ENCODE results near the gene OR4X1. TPM values are rescaled to one million over a fixed set of nuclear protein-coding genes. Genes with fewer than 3 reads are reported as not detected.
A peak's percentile ranks its signal among the peaks of the same experiment; 100 is the strongest.

The OR4X1 gene
- total and polyA plus RNA-seq, 10 of the 15 experiments (the other 5 are each of a cell fraction or from before 2014, with no cell fraction given) = not detected

DNA sequence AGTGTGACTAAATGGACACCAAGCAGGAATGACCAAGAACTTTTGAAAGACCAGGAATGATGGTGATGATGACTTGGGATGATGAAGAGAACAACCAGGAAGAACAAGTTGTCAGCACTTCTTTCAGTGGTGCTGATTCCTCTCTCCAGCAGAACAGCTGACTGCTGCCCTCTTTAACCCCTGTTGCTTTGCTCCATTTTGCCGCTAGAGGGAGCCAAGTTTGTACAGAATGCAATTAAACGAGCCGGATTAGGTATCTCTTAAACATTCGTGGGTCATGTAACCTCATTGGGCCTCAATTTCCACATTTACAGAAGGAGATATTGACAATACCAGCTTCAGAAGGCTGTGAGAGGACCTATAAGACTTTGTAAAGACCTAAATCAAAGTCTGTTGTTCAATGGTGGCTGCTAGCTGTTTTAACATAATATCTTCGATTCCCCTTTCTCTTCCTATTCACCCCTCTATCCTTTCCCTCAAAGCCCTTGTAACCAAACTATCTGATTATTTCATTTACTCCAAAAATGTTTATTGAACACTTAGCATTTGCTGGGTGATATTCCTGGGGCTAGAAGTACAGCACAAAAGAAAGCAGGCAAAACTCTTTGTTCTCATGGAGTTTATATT, 44.2 kb downstream of the OR4X1 start:
- Histone ChIP-seq H3K9ac (ENCODE audit: control insufficient read depth, insufficient read depth, low read length) (no peak overlapping the region), H2AFZ (ENCODE audit: control insufficient read depth, low read depth, low read length) (no peak overlapping the region), H3K79me2 (ENCODE audit: control insufficient read depth, insufficient read depth, low read length) (no peaks in the 10 kb centered on the region), H3K36me3 (ENCODE audit: control insufficient read depth in 2 of 2, insufficient read depth in 2 of 2, low read length in 1 of 2) (no peaks in the 10 kb centered on the region), H3K4me1 (ENCODE audit: control insufficient read depth, insufficient read depth, low read length) (no peaks in the 10 kb centered on the region), H3K9me3 (replicated peaks; ENCODE audit: control insufficient read depth, insufficient read depth, low read length) (no peaks in the 10 kb centered on the region), H3K4me3 (no peak overlapping the region), H4K20me1 (ENCODE audit: control insufficient read depth, insufficient read depth) (no peaks in the 10 kb centered on the region), H3K4me2 (ENCODE audit: control insufficient read depth, insufficient read depth) (no peak overlapping the region), H3K27ac (ENCODE audit: control insufficient read depth, insufficient read depth) (no peak overlapping the region), H3K27me3 (replicated peaks in 1 of 2; ENCODE audit: control insufficient read depth in 2 of 2, insufficient read depth in 2 of 2, low read length in 1 of 2) (no peaks in the 10 kb centered on the region)
- peak; percentile 83 for FAIRE-seq
- DNase-seq (ENCODE audit: low read depth, low spot score) = no peak
- no TSS peak for BruUV-seq (replicated peaks)
- 23% methylated on average over 5 of the region's 5 CpGs for WGBS (ENCODE audit: insufficient coverage, insufficient replicate concordance, low lambda C conversion rate, missing lambda C conversion rate)
- in situ Hi-C loops (cut with MboI) = loop anchor here (10.0 to 25.0 kb wide), 2 partner anchors 371 to 1217 kb away; no protein-coding TSS in a partner anchor
- ChIA-PET SMC1A (ENCODE audit: uncharacterized antibody, unreplicated experiment) (interaction anchor here (0.7 to 1.6 kb wide), 2 partner anchors 191 to 1687 kb away, joined by 3 to 4 read pairs; no protein-coding TSS in a partner anchor), POLR2A (no interaction called here), CTCF (interaction anchor here (0.6 to 2.3 kb wide), 12 partner anchors 9 to 1688 kb away, joined by 3 to 21 read pairs (median 3); no protein-coding TSS in a partner anchor), RAD21 (ENCODE audit: unreplicated experiment) (interaction anchor here (0.9 to 1.7 kb wide), 4 partner anchors 27 to 1687 kb away, joined by 3 to 6 read pairs (median 4); no protein-coding TSS in a partner anchor)
- ATAC-seq = peak; percentile 85
- intact Hi-C loops (cut with micrococcal nuclease; ENCODE audit: unreplicated experiment) = loop anchor here (2.0 to 5.0 kb wide), 3 partner anchors 135 to 1689 kb away; no protein-coding TSS in a partner anchor
- TF ChIP-seq JUNB (IDR thresholded peaks at IDR 0.05) (no peak), MTA2 (IDR thresholded peaks at IDR 0.05; ENCODE audit: low read depth) (no peak), HDGF (IDR thresholded peaks at IDR 0.05) (no peak), CHD4 (IDR thresholded peaks at IDR 0.05) (no peak), CEBPB (IDR thresholded peaks at IDR 0.05; ENCODE audit: borderline replicate concordance in 1 of 2, low read depth in 2 of 2, low read length in 2 of 2) (no peak), CBFB (IDR thresholded peaks at IDR 0.05; ENCODE audit: low read depth) (no peak), POLR2AphosphoS2 (IDR thresholded peaks at IDR 0.05; ENCODE audit: low read depth, low read length) (no peak), NFYB (IDR thresholded peaks at IDR 0.05; ENCODE audit: insufficient read depth, low read depth, low read length) (no peak), NBN (IDR thresholded peaks at IDR 0.05) (no peak), NR2C2 (IDR thresholded peaks at IDR 0.05; ENCODE audit: borderline replicate concordance, control insufficient read depth, insufficient read length, low read depth) (no peak), RAD21 (IDR thresholded peaks at IDR 0.05; ENCODE audit: insufficient read depth, low read depth, low read length) (peak; percentile 93), SMC3 (IDR thresholded peaks at IDR 0.05; ENCODE audit: borderline replicate concordance, low read length) (peak; percentile 65), ZZZ3 (IDR thresholded peaks at IDR 0.05; ENCODE audit: control insufficient read depth, insufficient read length, low read depth) (no peak), PKNOX1 (IDR thresholded peaks at IDR 0.05) (no peak), EGR1 (IDR thresholded peaks at IDR 0.05; ENCODE audit: borderline replicate concordance in 1 of 2, low read depth in 2 of 2, low read length in 2 of 2) (no peak), RAD51 (IDR thresholded peaks at IDR 0.05) (no peak), SIN3A (IDR thresholded peaks at IDR 0.05; ENCODE audit: low read depth, low read length) (no peak), ETV6 (conservative IDR thresholded peaks at IDR 0.05 in 1 of 2, IDR thresholded peaks at IDR 0.05 in 1 of 2; ENCODE audit: borderline replicate concordance in 1 of 2, low read depth in 1 of 2) (no peak), NR2F1 (conservative IDR thresholded peaks at IDR 0.05) (peak; percentile 78)
- TF ChIP-seq, protein P1, sequence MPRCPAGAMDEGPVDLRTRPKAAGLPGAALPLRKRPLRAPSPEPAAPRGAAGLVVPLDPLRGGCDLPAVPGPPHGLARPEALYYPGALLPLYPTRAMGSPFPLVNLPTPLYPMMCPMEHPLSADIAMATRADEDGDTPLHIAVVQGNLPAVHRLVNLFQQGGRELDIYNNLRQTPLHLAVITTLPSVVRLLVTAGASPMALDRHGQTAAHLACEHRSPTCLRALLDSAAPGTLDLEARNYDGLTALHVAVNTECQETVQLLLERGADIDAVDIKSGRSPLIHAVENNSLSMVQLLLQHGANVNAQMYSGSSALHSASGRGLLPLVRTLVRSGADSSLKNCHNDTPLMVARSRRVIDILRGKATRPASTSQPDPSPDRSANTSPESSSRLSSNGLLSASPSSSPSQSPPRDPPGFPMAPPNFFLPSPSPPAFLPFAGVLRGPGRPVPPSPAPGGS (IDR thresholded peaks at IDR 0.05; ENCODE audit: borderline replicate concordance, insufficient read depth, low read depth, low read length, poor library complexity, severe bottlenecking) = no peak

All from GM12878 (cell line).